PC-3 (cell line): ENCODE results near the gene SMIM22.

Source experiments
- CTCF ChIP-seq: fragments of 300-600 bp; sonication (generic); conservative IDR thresholded peaks from 2 replicates; pipeline ENCODE4 v1.5.1; 2017; ENCODE audit warnings: antibody characterized with exemption, low read depth, mild to moderate bottlenecking, low read length
- EZH2 ChIP-seq: fragments of 300-600 bp; sonication (generic); IDR thresholded peaks from one replicate; pipeline ENCODE4 v1.6.1; 2017; ENCODE audit warnings: antibody characterized with exemption, mild to moderate bottlenecking, low read length; ENCODE audit not compliant: unreplicated experiment

- TF ChIP-seq CTCF (no peak), EZH2 (no peak)
Observed at GRCh38 chr16:4840984-4841383, 45.8 kb downstream of the SMIM22 start.
